Measurements from ENCODE around the gene NIPAL4.
"Not testable (repeated sequence)": the region's sequence is repeated elsewhere in the genome, so short reads cannot be mapped to it uniquely, and the experiment has no call there.

The NIPAL4 gene

DNA sequence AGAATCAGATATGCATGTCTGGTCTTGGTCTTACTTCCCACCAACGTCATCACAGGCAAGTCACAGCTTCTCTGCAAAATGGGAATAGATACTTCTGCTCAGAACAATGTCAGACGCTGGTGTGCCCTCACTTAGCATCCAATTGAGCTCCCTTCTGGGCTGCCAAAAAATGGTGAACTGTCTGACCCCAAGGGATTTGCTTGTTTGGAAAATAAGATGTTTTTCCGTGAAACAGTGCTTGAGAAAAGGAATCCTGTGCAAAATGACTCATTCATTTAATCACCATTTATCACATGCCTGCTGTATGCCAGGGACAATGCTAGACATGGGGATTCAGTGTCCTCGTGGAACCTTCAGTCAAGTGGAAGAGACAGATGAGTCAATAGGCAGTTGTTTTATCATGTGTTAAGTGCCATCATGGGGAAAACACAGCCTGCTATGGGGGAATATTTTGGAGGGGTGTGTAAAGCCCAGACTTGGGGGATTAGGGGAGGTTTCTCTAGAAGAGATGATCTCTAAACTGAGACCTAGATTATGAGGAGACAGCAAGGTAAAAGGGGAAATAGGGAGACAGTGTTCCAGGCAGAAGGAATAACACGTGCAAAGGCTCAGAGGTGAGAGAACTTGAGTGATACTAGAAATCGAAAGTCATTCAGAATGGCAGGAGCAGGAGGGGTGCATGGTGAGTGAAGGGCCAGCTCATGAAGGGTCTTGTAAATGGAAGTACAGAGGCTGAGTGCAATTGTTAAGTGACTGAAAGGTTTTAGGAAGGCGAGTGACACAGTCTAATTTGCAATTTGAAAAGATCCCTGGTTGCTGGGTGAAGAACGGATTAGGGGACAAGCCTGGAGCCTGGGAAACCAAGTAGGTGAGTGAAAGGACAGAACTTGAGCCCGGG, 3.9 kb downstream of the NIPAL4 start:
- DNase-seq = no peak

DNA sequence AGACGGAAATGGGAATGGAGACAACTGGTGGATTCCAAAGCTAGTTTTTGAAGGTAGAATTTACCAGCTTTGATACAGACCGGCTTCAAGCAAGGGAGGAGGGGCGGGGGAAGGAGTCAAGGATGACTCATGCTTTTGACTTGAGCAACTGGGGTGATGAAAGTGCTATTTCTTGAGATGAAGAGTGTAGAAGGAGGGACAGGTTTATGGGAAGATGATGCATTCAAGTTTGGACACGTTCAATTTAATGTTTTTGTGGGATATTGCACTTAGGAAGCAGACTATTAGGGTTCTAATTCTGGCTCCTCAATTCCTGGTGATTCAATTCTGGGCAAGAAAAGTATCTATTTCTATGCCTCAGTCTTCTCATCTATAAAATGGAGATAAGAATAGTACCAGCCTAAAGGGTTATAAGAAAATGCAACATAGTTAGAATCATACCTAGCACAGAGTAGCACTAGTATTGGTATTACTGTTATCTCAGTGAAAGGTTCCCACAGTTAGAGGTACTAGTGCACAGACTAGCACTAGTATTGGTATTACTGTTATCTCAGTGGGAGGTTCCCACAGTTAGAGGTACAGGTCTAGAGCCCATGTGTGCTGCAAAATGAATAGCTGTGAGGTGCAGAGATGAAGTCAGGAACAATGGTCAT, 4.6 kb downstream of the NIPAL4 start:
- DNase-seq = peak; percentile 64

DNA sequence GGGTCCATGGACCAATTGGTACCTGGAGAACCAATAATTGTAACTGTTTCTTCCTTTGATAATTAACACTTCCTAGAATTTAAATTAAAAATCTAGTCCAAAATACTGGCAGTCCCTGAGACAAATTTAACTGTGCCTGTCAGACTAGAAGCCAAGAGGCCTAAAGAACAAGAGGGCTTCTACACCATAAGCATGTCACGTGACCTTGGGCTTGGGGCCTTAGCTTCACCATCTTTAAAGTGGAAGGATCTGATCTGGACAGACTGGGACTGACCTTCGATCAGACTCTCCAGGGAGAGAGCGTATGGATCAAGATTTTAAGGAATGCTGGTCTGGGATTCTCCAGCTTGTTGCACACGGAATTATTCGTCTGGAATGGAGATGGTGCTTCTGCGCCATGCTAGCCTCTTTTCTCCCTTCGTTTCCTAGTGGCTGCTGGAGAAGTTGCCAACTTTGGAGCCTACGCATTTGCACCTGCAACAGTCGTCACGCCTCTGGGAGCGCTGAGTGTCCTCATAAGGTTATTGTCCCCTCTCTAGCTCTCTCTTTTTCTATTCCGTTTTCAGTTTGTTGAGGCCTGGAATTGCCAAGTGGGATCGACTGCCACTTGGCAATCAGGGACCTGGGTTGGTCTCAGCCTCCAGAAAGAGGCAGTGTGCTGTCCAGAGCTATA, 8.4 kb downstream of the NIPAL4 start:
- no peak for DNase-seq

DNA sequence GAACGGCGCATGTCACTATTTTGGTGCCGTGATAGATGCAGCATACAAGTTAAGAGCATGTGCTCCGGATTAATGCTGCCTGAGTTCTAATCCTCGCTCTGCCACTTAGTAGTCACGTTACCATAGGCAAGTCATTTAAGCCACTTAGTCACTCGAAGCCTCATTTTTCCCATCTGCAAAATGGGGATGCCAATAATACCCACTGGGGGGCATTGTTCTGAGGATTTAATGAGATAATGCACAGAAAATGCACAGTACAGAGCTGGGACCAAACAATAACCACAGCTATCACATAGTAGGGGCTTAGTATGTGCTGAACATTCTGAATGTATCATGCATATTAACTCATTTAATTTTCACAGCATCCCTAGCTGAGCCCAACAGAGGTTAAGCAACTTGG, 9.1 kb downstream of the NIPAL4 start:
- DNase-seq = no peak

DNA sequence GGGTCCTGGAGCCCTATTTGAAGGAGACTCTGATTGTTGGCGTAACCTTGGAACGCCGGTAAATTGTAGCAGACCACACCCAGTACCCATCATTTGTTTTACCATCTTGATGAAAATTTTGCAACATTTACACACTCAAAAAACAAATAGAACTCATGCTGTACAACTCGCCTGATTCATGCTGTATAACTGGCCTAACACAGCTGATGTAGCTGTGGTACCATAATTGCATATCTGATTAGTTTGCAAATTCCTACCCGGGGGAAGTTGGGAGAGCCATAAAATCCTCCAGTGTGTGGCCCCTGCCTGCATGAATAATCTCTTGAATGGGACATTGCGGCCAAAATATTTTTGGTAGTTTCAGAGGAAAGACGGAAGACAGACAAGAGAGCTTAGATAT, 9.7 kb downstream of the NIPAL4 start:
- no peak for DNase-seq

DNA sequence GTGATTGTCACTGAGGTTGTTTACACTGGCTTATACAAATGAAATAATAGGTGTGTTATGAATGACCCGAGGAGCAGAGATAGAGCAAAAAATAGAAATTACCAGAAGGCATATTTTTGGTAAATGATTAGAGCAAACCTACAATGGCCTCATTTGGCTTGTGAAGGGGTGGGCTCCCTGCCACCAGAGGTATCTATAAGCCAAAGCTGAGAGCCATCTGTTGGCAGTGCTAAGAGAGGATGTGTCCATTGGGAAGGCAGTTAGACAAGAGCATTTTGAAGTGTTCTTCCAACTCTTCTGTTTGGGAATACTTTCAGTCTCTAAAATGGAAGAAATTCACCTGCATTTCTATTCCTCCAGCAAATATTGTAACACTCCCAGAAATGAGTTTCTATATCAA, 10.6 kb downstream of the NIPAL4 start:
- no peak for DNase-seq

DNA sequence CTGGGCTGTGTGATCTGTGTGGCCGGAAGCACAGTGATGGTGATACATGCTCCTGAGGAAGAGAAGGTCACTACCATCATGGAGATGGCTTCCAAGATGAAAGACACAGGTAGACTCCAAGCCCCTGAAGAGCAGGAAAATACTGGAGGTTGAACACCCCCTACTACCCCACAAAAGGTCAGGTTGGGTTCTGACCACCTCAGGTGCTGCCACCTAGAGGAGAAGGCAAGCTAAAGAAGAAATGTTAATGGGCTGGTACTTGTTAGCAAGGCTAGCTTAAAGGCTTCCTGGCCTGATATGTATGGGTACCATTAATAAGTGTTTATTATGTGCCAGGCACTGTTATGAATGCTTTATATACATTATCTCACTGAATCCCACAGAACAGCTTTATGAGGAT, 11.7 kb downstream of the NIPAL4 start:
- DNase-seq = no peak

DNA sequence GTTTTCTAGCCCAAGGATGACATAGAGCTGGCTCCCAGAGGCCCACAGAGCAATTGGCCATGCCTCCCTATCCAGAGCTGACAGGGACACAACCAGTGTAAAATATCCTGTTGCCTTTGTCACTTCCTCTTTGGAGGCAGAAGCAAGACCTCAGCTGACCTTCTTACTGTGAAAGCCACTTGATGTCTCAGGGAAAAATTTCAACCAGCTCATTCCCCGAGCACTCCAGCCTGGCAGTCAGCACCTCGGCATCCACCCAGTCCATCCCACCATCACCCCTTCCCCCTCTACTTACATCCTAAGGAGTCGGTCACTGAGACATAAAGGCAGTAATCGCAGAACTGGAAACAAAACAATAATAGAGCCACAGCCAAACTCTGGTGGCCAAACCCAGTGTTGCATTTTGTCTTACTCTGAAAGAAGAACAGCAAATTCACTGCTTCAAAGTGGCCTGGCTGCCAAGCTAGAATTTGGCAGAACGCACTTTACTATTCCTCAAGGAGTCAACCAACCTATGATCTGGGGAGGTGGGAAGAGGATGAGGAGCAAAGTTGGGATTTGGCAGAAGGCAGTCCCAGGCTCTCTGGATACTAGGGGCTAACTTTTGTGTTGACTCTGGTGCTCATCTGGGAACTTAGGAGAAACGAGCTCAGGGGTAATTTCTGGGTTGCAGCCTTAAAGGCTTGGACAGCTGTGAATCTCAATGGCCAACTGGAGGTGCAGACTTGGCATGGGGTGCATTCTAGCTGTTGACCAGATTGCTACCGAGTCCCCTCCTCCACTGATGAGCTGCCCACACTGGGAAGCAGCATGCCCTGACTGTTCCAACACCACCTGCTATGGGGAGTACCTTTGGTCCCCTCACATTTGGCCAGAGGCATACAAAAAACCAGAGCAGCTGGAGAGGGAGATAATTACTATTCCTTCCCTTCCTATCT, 13.6 kb downstream of the NIPAL4 start:
- no peak for DNase-seq

DNA sequence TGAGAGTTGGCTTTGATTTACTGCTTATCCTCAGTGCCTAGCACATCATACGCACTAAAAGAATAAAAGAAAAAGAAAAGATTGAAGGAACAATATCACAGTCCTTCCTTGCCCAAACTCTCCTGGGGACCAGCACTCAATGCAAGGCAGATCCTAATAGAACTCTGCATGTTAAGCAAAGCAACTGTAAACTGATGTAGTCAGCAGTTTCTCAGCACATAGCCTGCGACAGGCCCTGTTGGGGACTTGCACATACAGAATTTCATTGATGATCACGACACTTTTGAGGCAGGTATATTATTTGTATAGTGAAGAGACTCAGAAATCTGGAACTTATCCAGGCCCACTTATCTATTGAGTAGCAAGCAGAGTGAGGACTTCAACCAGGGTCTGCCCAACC, 15.4 kb downstream of the NIPAL4 start:
- no peak for DNase-seq

DNA sequence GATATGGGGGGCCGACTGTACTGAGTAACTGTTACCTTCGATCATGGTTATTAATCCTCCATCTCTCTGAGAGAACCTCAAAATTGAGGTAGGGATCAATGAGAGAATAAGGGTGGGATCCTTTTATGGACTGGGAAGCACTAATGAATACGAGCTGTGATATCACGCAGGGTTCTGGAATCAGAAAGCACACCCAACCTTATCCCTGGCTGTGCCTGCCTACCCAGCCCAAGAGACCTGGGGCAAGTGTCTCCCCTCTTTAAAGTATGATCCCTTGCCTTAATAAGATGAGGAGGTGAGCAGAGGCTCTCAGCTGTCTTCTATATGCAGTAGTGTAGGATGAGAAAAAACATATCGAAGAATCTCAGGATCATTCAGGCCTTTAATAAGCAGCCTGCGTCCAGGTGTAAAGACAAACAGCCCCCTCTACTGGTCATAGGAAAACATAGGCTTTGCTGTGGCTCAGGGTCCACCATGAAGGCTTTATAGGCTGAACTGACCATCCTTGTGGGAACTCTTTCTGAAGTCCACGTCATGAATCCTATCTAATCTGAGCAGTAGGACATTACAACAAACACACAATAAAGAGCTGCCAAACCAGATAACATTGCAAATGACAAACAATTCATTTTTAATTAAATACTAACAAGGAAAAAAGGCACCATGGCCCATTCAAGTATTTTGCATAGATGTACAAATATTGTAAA, 16.8 kb downstream of the NIPAL4 start:
- no peak for DNase-seq

DNA sequence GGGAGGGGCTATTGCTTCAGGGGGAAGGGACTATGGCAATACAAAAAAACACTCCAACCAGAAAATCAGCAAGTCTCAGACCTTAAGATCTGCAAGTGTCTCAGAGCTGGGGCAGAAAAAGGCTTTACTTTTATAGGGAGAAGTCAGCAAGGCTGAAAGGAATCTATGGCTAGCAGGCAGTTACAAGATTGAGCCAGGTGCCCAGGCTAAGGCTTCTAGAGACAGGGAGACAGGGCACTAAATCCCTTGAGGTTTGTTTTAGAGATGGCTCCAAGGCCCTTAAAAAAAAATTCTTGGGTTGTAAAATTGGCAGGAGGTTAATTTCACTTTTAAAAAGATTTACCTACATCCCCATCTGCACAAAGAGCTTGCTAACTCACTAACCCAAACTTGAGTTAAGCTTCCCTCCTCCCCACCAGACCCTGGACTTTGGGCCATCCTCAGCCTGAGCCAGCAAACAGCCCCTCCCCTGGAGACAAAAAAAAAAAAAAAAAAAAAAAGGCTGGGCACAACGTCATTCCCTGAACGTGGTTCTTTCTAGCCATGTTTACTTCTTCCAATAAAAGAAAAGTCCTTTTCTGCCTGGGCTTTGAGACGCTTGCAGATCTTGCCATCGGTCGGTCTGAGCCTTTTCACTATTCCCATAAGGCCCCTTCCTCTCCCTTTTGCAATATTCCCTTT, 17.9 kb downstream of the NIPAL4 start:
- DNase-seq = no peak

DNA sequence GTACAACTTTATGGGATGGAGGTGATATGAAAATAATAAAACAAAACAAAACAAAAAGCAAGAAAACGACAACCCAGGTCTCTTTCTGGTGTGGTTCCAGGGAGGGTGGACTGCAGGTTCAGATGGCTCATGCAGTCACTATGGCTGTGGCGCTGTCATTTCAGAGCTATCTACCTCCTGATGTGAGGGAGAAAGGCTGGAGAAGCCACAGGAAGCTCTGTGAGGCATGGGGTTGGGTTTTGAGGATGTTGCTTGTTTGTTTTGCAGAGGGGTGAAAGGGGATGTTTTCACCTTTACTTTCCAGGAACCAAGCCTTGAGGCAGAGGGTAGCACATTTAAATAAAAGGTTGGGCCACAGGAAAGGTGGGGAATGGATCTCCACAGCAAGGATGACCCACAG, 18.7 kb downstream of the NIPAL4 start:
- no peak for DNase-seq

DNA sequence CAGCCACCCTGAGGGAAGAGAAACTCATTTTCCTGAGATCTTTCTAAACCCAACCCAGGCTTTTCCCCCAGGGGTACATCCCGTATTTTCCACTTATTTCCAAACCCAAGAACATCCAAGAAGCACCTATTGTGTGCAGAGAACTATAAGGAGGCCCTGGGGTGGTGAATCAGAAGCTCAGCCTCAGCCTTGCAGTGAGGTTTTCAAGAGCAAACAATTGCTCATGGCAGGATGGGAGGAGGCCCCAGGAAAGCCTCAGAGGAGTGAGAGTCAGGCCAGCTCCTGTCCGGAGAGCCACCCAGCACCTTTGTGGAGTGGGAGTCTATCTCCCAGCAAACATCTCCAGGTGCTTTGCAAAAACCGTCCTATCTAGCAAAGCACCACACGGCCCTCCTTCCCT, 19.2 kb downstream of the NIPAL4 start:
- no peak for DNase-seq

DNA sequence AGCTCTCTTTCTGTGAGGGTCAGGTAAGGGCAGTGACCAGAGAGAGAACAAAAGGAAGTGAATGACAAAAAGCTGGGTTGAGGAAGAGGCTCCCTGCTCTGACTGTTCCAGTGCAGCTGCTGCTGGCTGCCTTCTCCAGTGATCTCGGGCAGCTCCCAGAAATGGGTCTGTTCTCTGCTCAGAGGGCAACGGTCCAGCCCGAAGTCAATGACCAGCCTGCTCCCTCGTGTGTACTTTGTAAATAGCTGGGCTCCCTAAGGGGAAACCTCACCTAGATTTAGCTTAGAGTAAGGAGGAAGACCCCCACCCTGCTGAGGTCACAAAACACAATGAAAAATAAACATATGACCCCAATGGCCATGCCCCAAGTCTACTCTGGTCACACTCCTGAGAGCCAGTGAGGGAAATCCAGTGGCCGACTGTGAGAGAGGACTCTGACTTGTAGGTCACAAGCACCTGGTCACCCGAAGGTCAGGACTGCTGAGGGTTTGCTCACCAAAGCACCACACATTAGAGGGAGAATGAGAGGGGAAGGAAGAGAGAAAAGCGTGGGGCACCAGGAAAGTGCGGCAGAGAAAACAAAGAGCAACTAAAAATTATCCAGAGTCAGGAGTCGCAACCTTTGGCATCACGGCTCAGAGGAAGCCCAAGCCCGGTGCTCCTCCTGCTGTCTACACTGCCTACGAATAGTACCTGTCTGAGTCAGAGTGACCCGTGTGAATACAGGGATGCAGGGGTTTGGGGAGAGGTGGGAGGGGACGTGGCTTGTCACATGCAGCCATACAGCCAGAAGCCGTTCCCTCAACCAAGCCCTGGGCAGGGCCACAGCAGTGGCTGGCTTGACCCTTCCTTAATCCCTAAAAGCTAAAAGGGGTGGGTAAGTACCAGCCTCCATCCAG, 19.8 kb downstream of the NIPAL4 start:
- no peak for DNase-seq

DNA sequence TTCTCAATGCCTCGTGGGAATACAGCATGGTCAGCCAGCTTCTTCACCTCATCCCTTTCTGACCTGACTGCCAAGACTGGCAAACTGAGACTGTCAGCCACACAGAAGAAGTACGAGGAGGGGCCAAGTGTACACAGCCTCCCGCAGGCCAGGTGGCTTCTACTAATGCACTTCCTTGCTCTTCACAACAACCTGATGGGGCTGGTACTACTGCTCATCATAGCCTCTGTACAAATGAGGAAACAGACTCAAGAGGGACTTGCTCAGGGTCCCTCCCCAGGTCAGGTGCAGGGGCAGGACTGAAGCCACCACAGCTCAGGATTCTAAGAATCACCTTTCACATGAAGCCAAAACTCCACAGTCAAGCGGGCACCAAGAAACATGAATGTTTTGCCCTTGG, 21.3 kb downstream of the NIPAL4 start:
- no peak for DNase-seq

DNA sequence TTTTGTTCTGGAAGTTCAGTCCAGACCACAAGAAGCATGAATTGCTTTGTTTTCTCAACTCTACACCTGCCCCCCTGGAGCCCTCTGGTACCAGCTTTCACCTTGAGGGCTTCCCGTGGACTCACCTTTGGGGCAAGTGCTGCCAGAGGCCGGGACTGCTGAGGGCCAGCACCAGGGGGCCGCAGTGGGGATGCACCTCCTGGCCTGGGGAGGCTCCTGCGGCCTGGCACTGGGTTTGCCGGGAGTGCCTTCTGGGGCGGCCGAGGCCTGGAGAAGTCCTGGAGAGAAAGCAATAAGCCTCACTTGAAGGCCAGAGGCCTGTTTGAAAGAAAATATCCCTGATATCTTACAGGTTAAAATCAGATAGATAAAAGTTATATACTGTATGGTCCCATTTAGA, 21.7 kb downstream of the NIPAL4 start:
- DNase-seq = no peak

DNA sequence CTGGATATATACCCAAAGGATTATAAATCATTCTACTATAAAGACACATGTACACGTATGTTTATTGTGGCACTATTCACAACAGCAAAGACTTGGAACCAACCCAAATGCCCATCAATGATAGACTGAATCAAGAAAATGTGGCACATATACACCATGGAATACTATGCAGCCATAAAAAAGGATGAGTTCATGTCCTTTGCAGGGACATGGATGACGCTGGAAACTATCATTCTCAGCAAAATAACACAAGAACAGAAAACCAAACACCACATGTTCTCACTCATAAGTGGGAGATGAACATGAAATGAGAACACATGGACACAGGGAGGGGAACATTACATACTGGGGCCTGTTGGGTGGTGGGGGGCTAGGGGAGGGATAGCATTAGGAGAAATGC, 22.7 kb downstream of the NIPAL4 start:
- not testable (repeated sequence) for DNase-seq

DNA sequence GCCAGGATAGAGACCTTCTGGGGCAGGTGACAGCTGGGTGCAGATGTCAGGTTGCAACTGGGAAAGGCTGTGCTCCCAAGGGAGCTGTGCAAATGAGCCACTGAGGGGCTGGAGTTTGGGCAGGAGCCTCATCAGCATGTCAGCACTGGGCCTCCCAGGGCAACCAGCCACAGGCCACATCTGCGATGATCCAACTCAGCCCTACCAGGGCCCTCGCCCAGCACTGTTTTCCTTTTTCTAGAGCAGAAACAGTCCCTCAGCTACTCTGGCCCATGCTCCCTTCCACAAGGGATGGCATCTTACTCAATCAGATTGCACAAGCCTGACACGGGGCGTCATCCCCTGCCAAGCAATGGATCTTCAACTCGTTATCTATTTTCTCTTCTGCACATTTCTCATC, 24.8 kb downstream of the NIPAL4 start:
- no peak for DNase-seq

DNA sequence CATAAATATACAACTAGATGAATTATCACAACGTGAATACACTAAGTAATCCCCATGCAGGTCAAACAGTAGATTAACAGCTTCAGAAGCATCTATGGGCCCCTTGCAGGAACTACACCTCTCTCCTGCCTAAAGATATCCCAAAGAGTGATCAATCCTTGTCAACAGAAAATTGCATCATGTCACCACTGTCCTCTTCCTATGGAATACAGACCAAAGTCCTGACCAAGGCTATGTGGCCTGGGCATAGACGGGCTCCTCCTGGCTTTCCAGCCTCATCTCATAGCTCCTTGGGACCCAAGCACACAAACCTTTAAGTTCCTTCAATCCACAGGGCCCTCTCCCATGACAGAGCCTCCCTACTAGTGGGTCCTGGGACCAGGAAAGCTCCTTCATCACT, 25.3 kb downstream of the NIPAL4 start:
- no peak for DNase-seq

DNA sequence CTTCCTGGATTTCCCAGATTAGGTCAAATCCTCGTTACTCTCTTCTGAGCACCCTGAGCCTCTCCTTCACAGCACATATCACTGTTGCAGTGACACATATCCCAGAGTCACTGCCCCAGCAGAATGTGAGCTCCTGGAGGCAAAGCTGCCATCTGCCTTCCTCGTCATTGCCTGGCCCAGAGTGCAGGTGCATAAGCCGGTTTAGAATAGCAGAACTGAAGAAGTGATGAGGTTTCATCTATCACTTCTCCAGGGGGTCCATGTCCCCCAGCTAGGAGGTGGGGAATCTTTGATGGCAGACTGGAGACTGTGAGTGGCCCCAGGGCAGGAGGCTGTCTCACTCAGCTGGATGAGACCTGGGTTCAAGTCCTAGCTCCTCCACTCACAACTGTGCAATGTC, 25.8 kb downstream of the NIPAL4 start:
- no peak for DNase-seq

Data from stimulated activated CD4-positive, alpha-beta T cell treated with anti-CD3 and anti-CD28 coated beads, Interleukin-4, amount 100 ng/mL, for 1 hour (primary cell).